Colonic mucosa (tissue), 4 donors: ENCODE measurements around the gene HES3. TPM values are rescaled to one million over a fixed set of nuclear protein-coding genes. Genes with fewer than 3 reads are reported as not detected.

Experiments
- DNase-seq: peaks from one replicate; pipeline ENCODE4 v3.0.0-alpha.2; 2020
- H3K27ac ChIP-seq: fragments of 200-600 bp; one replicate; pipeline ENCODE4 v1.8.0; 2021
- H3K27me3 ChIP-seq: fragments of 200-600 bp; one replicate; pipeline ENCODE4 v1.8.0; 2021
- H3K36me3 ChIP-seq: fragments of 200-600 bp; one replicate; pipeline ENCODE4 v1.8.0; 2021
- H3K4me1 ChIP-seq: fragments of 200-600 bp; one replicate; pipeline ENCODE4 v1.8.0; 2021; ENCODE audit warnings: mild to moderate bottlenecking
- H3K4me3 ChIP-seq: fragments of 200-600 bp; one replicate; pipeline ENCODE4 v1.8.0; 2021
- H3K9ac ChIP-seq, 2 donors: one replicate each; pipeline ENCODE4 v1.7.0; 2013; ENCODE audit warnings: control low read depth in 2 of 2, low read depth in 2 of 2, low read length in 2 of 2
- H3K9me3 ChIP-seq: fragments of 200-600 bp; one replicate; pipeline ENCODE4 v1.8.0; 2021
- intact Hi-C: fragments of 100-400 bp; cut with DNase I; formaldehyde crosslinking; loops from one replicate; pipeline ENCODE4 v1.14.1; 2022
- total RNA-seq, 2 donors: library from RNA; stranded (reverse); fragmentation: NEBNext Ultra II Directional in 1 of 2; extraction: Animal tissue kit (Norgen Biotek cat#: 25700) in 1 of 2; gene quantifications; one replicate each; pipeline ENCODE4 v1.2.1, GENCODE V29; 2021
- TF ChIP-seq, protein P1 (sequence below): fragments of 200-600 bp; IDR thresholded peaks from one replicate; pipeline ENCODE4 v1.8.0; 2022; ENCODE audit warnings: antibody characterized with exemption, mild to moderate bottlenecking
- donor health status: healthy.
- donor health status: DM: no; HTN: no; CAD: no.
- donor health status: DM: no; HTN: no; CAD: no.

Gene HES3
- total RNA-seq, 2 donors from 2014 or later = not detected

DNA sequence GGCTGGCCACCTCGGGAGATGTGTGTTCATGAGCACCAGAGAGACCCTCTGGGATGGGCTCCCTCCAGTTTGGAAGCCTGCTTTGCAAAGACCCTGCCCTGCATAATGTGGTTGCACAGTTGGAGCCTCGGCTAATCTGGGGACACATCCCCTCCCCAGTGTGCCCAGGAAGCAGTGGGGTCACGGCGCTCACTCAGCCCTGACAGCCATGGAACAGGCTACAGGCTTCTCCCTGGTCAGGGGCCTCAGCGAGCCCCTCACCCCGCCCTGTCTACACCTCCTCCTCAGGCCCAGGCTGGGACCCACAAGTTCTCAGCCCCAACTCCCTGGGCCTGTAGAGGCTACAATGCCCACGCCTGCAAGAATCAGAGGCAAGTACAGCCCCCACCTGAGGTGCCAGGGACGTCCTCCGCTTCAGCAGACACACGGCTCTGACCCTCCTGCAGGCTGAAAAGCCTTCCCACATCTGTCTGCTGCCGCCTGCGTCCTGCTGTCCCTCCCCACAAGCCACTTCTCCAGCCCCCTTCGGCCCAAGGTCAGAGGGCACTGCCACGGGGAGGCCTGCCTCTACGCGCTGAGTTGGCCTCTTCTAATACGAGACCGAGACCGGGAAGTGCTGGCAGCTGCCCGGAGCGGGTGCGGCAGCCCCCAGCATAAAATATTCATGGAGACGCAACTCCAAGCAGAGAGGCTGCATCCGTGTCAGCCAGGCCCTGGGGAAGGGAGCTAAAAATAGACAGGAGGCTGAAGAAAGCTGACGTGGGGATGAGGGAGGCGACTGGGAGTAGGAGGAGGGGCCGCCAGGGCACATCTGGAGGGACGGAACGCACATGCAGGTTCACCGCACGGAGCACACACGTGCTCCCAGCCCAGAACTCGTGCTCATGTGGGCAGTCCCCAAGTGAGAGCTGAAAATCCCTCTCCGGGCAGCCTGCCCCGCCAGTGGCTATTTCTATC, 32.1 kb downstream of the HES3 start:
- peak; percentile 46 for DNase-seq
- no peaks in the 10 kb centered on the region for H3K36me3 ChIP-seq
- TF ChIP-seq, protein P1, sequence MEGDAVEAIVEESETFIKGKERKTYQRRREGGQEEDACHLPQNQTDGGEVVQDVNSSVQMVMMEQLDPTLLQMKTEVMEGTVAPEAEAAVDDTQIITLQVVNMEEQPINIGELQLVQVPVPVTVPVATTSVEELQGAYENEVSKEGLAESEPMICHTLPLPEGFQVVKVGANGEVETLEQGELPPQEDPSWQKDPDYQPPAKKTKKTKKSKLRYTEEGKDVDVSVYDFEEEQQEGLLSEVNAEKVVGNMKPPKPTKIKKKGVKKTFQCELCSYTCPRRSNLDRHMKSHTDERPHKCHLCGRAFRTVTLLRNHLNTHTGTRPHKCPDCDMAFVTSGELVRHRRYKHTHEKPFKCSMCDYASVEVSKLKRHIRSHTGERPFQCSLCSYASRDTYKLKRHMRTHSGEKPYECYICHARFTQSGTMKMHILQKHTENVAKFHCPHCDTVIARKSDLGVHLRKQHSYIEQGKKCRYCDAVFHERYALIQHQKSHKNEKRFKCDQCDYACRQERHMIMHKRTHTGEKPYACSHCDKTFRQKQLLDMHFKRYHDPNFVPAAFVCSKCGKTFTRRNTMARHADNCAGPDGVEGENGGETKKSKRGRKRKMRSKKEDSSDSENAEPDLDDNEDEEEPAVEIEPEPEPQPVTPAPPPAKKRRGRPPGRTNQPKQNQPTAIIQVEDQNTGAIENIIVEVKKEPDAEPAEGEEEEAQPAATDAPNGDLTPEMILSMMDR = no peak
- H3K4me1 ChIP-seq = peaks cover 12% of the 10 kb centered on the region
- no peaks in the 10 kb centered on the region for H3K27me3 ChIP-seq
- peak overlapping the region; percentile 8 for H3K27ac ChIP-seq
- H3K9me3 ChIP-seq = no peaks in the 10 kb centered on the region
- intact Hi-C loops = no loop called here
- H3K9ac ChIP-seq = peak overlapping the region in 1 of 2 donors; percentile 28
- H3K4me3 ChIP-seq = no peak overlapping the region

DNA sequence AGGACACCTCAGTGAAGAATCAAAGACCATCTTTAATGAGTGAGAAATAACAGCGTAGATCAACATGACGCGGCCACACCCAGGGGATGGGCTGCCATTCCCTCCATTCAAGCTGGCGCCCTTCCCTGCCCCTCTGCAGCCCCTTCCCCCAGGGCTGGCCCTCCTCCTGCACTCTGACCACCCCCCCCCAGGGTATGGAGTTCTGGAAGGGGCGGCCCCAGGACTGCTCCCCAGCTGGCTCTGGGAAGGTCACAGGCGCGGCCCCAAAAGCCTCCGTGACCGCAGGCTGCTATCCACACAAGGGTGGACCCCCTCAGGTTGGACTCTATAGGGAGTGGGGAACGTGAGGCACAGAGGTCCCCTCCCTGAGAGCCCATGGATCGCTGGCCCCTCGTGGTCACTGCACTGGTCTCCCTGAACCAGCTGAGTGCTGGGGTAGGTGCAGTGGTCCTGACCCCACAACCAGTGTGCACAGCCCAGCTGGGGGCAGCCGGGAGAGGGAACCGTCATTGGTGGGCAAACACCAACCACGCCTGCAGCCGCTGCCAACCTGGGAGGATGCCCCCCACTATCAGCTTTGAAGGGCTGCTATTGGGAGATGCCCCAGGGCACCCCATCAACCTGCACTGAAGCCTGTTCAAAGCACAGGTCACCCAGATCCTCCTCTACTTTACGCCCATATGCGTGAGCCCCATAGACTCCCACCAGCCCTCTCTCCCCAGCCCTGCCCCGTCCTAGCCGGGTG, 33.0 kb downstream of the HES3 start:
- DNase-seq = no peak
- H3K4me3 ChIP-seq = no peak overlapping the region
- peaks cover 15% of the 10 kb centered on the region for H3K4me1 ChIP-seq

DNA sequence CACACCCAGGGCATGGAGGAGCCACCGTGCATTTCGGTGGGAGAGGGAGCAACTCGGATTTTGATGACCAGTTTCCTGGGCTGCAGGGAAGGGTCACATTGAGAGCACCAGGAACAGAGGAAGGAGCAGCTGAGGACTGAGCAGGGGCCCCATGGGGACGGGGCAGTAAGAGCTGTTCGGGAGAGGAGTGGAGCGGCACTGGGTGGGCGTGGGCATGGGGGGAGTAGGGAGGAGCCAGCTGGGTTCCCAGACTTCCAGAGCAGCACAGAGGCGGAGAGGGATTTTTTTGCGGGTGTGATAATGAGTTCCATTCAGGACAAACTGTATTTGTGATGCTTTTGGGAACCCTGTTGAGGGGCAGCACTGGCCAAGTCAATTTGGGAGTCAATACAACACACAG, 34.3 kb downstream of the HES3 start:
- Histone ChIP-seq H3K4me1 (peaks cover 20% of the 10 kb centered on the region), H3K36me3 (no peaks in the 10 kb centered on the region), H3K27me3 (no peaks in the 10 kb centered on the region), H3K9me3 (no peaks in the 10 kb centered on the region), H3K9ac (no peak overlapping the region), H3K27ac (no peak overlapping the region), H3K4me3 (no peak overlapping the region)
- TF ChIP-seq, protein P1 = no peak
- intact Hi-C loops = no loop called here
- no peak for DNase-seq

More for the DNA sequence above, 33.0 kb downstream of the HES3 start:
- intact Hi-C loops = no loop called here
- Histone ChIP-seq H3K9ac (peak overlapping the region; percentile 28 to 30), H3K36me3 (no peaks in the 10 kb centered on the region), H3K9me3 (no peaks in the 10 kb centered on the region), H3K27ac (no peak overlapping the region), H3K27me3 (no peaks in the 10 kb centered on the region)
- TF ChIP-seq, protein P1 = no peak

DNA sequence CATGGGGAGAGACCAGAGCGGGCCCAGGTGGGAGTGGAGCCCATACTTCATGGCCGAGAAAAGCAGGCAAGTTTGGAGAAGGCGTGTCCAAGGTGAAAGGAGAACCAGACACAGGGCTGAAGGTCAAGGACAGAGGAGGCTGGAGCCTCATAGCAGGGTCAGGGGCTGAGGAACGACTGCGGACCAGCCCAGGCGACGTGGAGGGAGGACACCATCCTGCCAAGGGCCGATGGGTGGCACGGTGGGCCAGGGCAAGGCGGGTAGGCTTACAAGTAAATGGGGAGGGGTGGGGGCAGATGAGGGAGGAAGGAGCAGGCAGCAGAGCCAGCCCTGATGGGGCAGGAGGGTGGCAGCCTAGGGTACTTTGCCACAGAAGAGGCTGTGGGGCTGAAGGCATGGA, 35.1 kb downstream of the HES3 start:
- Histone ChIP-seq H3K4me1 (peaks cover 20% of the 10 kb centered on the region), H3K9me3 (no peaks in the 10 kb centered on the region), H3K27ac (no peak overlapping the region), H3K27me3 (no peaks in the 10 kb centered on the region), H3K9ac (no peak overlapping the region), H3K4me3 (no peak overlapping the region), H3K36me3 (no peaks in the 10 kb centered on the region)
- intact Hi-C loops = no loop called here
- DNase-seq = no peak
- TF ChIP-seq, protein P1 = no peak

DNA sequence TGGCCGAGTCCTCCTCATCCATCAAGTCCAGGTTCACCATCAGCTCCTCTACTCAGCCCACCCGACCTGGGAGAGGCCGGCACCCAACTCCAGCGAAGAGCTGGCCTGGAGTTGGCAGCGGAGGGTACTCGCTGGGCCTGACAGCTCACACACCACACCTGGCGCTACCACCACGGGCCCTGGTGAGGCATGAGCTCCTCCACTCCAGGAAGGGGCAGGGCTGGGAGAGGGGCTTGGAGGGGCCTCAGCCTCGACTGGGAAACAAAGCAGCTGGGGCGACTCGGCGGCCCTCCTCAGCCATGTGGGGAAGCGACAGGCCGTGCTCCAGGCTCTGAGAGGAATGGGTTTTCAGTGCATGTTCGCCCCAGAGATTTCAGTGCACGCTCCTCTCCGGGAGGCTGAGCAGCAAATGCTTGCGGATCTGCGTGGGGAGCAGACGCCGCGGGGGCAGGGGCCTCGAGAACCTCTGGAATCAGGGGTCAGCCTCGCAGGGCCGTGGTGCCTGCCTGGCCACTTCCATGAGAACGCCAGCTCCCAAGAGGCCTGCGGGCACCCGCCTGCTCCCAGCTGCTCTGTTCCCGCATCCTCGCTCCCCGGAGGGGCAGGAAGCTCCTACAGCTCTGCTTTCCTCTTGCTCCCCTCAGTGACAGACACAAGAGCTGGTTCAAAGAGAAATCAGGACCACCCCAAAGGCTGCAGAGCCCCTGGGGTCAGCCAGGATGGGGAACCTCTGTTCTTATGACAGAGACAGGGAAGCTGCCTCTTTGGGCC, 35.8 kb downstream of the HES3 start:
- Histone ChIP-seq H3K27me3 (no peaks in the 10 kb centered on the region), H3K9me3 (no peaks in the 10 kb centered on the region), H3K4me3 (no peak overlapping the region), H3K27ac (no peak overlapping the region), H3K9ac (no peak overlapping the region), H3K4me1 (peaks cover 20% of the 10 kb centered on the region), H3K36me3 (no peaks in the 10 kb centered on the region)
- no peak for DNase-seq
- intact Hi-C loops = loop anchor here (5.0 kb wide), 1 partner anchor 32 kb away; no protein-coding TSS in a partner anchor
- TF ChIP-seq, protein P1 = no peak
